Naive thymus-derived CD8-positive, alpha-beta T cell (primary cell): ENCODE results near the gene CAPZA2. TPM values are rescaled to one million over a fixed set of nuclear protein-coding genes. Genes with fewer than 3 reads are reported as not detected.

ENCODE experiments used
- ATAC-seq, 2 donors: fragments of 150-1000 bp; cut with Tn5 transposase in 1 of 2; sonication (Bioruptor Pico), chemical (Tn5 transposase) in 1 of 2; 1 replicate in 1 of 2; 2 replicates in 1 of 2; pipeline ENCODE4 v1.10.0; 2021; ENCODE audit warnings: mild to moderate bottlenecking in 2 of 2, moderate library complexity in 2 of 2
- POLR2A ChIA-PET: fragments of 350-600 bp; sonication (Branson Sonifier 250); formaldehyde crosslinking; loops from one replicate; lab custom pipeline; 2021; ENCODE audit warnings: antibody characterized with exemption; lab: Charles Lee
- DNase-seq, 10 donors: peaks; one replicate each; pipeline versions ENCODE4 v3.0.0 to v3.0.0-alpha.2; 2020 to 2022
- H3K27ac Mint-ChIP-seq, 10 donors: one replicate each; pipeline ENCODE4 v1.8.0; 2020 to 2022; ENCODE audit warnings: mild to moderate bottlenecking in 10 of 10, mixed read lengths in 10 of 10, moderate library complexity in 4 of 10, inconsistent platforms in 1 of 10
- H3K27me3 Mint-ChIP-seq, 5 donors: one replicate each; pipeline ENCODE4 v1.8.0; 2021 to 2022; ENCODE audit warnings: mixed read lengths in 5 of 5
- H3K36me3 Mint-ChIP-seq, 3 donors: one replicate each; pipeline ENCODE4 v1.8.0; 2020 to 2022; ENCODE audit warnings: mixed read lengths in 3 of 3, mild to moderate bottlenecking in 2 of 3, inconsistent platforms in 1 of 3
- H3K4me1 Mint-ChIP-seq, 4 donors: one replicate each; pipeline ENCODE4 v1.8.0; 2021 to 2022; ENCODE audit warnings: mixed read lengths in 4 of 4
- H3K4me3 Mint-ChIP-seq, 10 donors: one replicate each; pipeline ENCODE4 v1.8.0; 2020 to 2022; ENCODE audit warnings: mild to moderate bottlenecking in 10 of 10, mixed read lengths in 10 of 10, moderate library complexity in 6 of 10, inconsistent platforms in 1 of 10
- H3K9me3 Mint-ChIP-seq, 9 donors: one replicate each; pipeline ENCODE4 v1.8.0; 2020 to 2022; ENCODE audit warnings: mixed read lengths in 9 of 9, mild to moderate bottlenecking in 3 of 9, inconsistent platforms in 1 of 9, moderate library complexity in 1 of 9
- polyA plus RNA-seq, 3 donors: library from polyadenylated mRNA; unstranded; fragments of 300-500 nt; fragmentation: Illumina TruSeq; gene quantifications; one replicate each; pipeline ENCODE4 v1.2.3, GENCODE V29; 2021
- total RNA-seq, 8 experiments: library from RNA in 2 of 8; stranded (reverse) in 2 of 8; gene quantifications; one replicate each; pipeline ENCODE4 v1.2.3 and lab custom pipeline; 2021 to 2026

CAPZA2 gene
- total and polyA plus RNA-seq, 5 experiments from 2014 or later = 88.4 to 190 (median 157) TPM

DNA sequence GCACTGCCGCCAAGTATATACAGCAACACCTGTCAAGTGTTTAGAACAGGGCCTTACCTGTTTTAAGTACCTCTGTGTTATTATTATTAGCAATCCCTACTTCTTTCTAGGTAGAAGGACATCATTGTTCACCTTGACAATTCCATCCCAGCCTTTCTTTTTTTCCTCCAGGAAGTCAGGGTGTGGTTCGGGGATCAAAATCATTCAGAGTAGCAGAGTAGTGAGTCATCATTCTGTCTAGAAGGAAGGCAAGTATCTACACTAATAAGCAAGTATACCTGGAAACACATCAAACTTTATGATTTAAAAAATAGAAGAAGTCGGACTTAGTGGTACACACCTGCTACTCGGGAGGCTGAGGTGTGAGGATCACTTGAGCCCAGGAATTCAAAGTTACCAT, 25.5 kb upstream of the CAPZA2 start:
- H3K9me3 Mint-ChIP-seq = no peaks in the 10 kb centered on the region
- H3K4me1 Mint-ChIP-seq = no peaks in the 10 kb centered on the region
- no peak for DNase-seq
- H3K27me3 Mint-ChIP-seq = peaks cover 4 to 11% (median 6%) of the 10 kb centered on the region in 5 donors
- POLR2A ChIA-PET = no interaction called here
- H3K4me3 Mint-ChIP-seq = no peak overlapping the region
- no peak overlapping the region for H3K27ac Mint-ChIP-seq
- no peaks in the 10 kb centered on the region for H3K36me3 Mint-ChIP-seq
- ATAC-seq = no peak

DNA sequence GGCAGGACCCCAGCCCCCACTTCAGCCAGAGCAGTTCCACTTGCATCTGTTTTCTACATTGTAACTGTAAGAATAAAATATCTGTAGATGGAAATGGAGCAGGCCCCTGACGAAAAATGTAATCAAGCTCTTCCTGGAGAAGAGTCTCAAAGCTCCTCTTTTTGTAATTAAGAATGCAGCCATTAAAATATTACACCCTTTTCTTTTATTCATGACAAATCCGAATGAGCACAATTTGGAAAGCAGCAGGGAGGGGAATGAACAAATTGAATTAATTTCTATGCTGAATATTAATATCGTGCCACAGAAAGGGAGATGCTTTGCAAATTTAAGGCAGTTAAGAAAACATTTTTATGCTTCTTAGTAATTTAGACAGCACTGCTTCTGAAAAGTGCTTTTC, 24.8 kb upstream of the CAPZA2 start:
- POLR2A ChIA-PET = no interaction called here

DNA sequence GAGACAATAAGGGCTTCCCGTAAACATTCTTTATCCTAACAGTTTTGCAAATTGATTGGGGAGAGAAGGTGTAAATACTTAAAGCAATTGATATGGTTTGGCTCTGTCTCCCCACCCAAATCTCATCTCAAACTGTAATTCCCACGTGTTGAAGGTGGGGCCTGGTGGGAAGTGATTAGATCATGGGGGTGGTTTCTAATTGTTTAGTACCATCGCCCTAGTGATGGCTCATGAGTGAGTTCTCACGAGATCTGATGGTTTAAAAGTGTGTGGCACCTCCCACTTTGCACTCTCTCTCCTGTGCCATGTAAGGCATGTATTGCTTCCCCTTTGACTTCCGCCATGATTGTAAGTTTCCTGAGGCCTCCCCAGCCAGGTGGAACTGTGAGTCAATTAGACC, 22.1 kb upstream of the CAPZA2 start:
- DNase-seq (no peak), ATAC-seq (no peak)
- Mint-ChIP-seq H3K4me3 (no peak overlapping the region), H3K4me1 (peaks cover 4 to 19% (median 9%) of the 10 kb centered on the region in 4 donors), H3K36me3 (no peaks in the 10 kb centered on the region), H3K9me3 (no peaks in the 10 kb centered on the region), H3K27me3 (peaks cover 5 to 30% (median 12%) of the 10 kb centered on the region in 5 donors), H3K27ac (no peak overlapping the region)
- POLR2A ChIA-PET = no interaction called here

More for the DNA sequence above, 24.8 kb upstream of the CAPZA2 start:
- Mint-ChIP-seq H3K4me3 (no peak overlapping the region), H3K27ac (no peak overlapping the region), H3K36me3 (no peaks in the 10 kb centered on the region), H3K4me1 (peaks cover 0 to 6% (median 0%) of the 10 kb centered on the region in 4 donors), H3K27me3 (peaks cover 6 to 18% (median 8%) of the 10 kb centered on the region in 5 donors), H3K9me3 (no peaks in the 10 kb centered on the region)
- DNase-seq (no peak), ATAC-seq (no peak)

DNA sequence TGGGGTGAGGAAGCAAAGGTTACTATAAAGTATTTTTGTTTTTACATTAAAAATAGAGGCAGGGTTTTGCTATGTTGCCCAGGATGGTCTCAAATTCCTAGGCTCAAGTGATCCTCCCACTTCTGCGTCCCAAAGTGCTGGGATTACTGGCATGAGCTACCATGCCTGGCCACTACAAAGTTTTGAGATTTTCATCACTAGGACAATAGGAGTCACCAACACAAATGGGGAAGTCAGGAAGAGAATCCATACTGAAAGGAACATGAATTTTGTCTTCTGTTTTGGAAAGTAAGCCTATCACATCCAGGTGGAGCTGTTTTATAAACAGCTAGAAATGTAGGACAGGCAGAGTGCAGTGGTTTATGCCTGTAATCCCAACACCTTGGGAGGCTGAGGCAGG, 20.0 kb upstream of the CAPZA2 start:
- no peaks in the 10 kb centered on the region for H3K9me3 Mint-ChIP-seq
- H3K4me3 Mint-ChIP-seq = peak overlapping the region in 1 of 10 donors; percentile 15
- peaks cover 4 to 19% (median 9%) of the 10 kb centered on the region in 4 donors for H3K4me1 Mint-ChIP-seq
- H3K36me3 Mint-ChIP-seq = no peaks in the 10 kb centered on the region
- DNase-seq (no peak), ATAC-seq (no peak)
- H3K27me3 Mint-ChIP-seq = peaks cover 5 to 30% (median 12%) of the 10 kb centered on the region in 5 donors
- POLR2A ChIA-PET = no interaction called here
- no peak overlapping the region for H3K27ac Mint-ChIP-seq

DNA sequence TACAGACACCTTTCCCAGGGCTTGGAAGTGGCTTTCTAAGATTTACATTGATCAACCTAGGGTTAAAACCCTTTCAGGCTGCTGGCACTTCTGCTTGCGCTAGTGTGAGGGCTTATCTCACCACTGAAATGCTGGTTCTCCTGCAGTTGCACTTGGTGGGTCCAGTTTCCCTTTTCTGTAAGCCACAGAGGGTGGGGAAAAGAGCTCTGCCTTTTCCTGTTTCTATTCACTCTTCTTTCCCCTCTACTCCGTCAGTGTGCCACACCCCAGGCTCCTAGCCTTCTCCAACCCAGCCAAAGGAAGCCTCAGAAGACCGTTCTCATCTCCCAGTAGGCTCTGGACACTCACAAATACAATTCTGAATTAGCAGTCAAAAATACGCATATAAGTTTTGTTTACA, 19.0 kb upstream of the CAPZA2 start:
- H3K9me3 Mint-ChIP-seq = no peaks in the 10 kb centered on the region
- H3K4me3 Mint-ChIP-seq = peak overlapping the region in 7 of 10 donors; percentile 13 to 69 (median 57)
- no peaks in the 10 kb centered on the region for H3K36me3 Mint-ChIP-seq
- H3K4me1 Mint-ChIP-seq = peaks cover 4 to 19% (median 9%) of the 10 kb centered on the region in 4 donors
- peak in 1 of 10 donors; percentile 1 for DNase-seq
- peak overlapping the region in 4 of 10 donors; percentile 6 to 83 (median 66) for H3K27ac Mint-ChIP-seq
- peak; percentile 23 to 25 for ATAC-seq
- POLR2A ChIA-PET = no interaction called here
- peaks cover 8 to 30% (median 12%) of the 10 kb centered on the region in 5 donors for H3K27me3 Mint-ChIP-seq

DNA sequence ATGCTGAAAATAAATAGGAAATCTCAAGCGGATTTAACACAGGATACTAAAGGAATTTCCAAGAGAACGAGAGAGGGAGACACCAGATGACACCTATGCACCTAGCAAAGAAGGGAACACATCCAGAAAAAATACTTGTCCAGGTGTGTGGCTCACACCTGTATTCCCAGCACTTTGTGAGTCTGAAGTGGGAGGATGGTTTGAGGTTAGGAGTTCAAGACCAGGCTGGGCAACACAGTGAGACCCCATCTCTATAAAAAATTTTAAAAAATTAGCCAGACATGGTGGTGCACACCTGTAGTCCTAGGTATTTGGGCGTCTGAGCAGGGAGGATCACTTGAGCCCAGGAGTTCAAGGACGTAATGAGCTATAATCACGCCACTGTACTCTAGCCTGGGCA, 11.2 kb upstream of the CAPZA2 start:
- H3K27me3 Mint-ChIP-seq = peaks cover 8 to 27% (median 13%) of the 10 kb centered on the region in 5 donors
- peaks cover 0 to 3% (median 0%) of the 10 kb centered on the region in 4 donors for H3K4me1 Mint-ChIP-seq
- DNase-seq (no peak), ATAC-seq (no peak)
- POLR2A ChIA-PET = no interaction called here
- H3K4me3 Mint-ChIP-seq = no peak overlapping the region
- no peak overlapping the region for H3K27ac Mint-ChIP-seq
- no peaks in the 10 kb centered on the region for H3K9me3 Mint-ChIP-seq
- H3K36me3 Mint-ChIP-seq = no peaks in the 10 kb centered on the region

DNA sequence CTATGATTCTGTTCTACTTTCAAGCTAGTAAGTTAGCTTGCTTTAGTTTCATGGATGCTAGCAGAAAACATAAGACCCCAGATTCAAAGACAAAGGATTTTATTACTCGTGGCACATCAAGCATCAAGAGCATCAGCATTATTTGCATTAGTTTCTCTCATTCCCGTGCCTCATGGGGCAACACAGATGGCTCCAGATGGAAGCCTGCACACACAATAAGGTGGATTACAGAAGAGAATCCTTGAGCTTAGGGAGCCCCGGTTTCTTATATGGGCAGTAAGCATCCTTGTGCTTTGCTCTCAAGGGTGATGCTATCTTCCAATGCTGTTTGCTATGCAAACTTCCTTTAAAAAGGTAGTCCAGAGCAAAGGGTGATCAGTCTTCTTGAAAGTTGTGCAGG, 10.7 kb upstream of the CAPZA2 start:
- POLR2A ChIA-PET = no interaction called here
- no peak for ATAC-seq
- peaks cover 8 to 28% (median 14%) of the 10 kb centered on the region in 5 donors for H3K27me3 Mint-ChIP-seq

DNA sequence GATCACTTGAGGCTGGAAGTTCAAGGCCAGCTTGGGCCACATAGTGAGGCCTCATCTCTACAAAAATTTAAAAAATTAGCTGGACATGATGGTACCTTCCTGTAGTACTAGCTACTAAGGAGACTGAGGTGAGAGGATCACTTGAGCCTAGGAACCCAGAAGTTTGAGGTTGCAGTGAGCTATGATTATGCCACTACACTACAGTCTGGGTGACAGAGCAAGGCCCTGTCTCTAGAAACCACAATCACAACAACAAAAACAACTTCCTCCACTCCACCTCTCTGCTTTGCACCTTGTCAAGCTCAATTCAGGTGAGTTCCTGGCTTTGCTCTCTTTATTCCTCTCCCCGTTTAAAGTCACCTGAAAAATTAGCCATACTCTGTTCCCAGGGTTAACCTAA, 8.3 kb upstream of the CAPZA2 start:
- Mint-ChIP-seq H3K4me3 (no peak overlapping the region), H3K27me3 (peaks cover 12 to 44% (median 21%) of the 10 kb centered on the region in 5 donors), H3K27ac (no peak overlapping the region), H3K4me1 (peaks cover 0 to 3% (median under 1%) of the 10 kb centered on the region in 4 donors), H3K9me3 (no peaks in the 10 kb centered on the region), H3K36me3 (no peaks in the 10 kb centered on the region)
- DNase-seq = no peak
- no peak for ATAC-seq
- POLR2A ChIA-PET = no interaction called here

More for the DNA sequence above, 10.7 kb upstream of the CAPZA2 start:
- no peaks in the 10 kb centered on the region for H3K9me3 Mint-ChIP-seq
- no peak overlapping the region for H3K4me3 Mint-ChIP-seq
- peaks cover 0 to 3% (median 0%) of the 10 kb centered on the region in 4 donors for H3K4me1 Mint-ChIP-seq
- no peak overlapping the region for H3K27ac Mint-ChIP-seq
- no peak for DNase-seq
- no peaks in the 10 kb centered on the region for H3K36me3 Mint-ChIP-seq

DNA sequence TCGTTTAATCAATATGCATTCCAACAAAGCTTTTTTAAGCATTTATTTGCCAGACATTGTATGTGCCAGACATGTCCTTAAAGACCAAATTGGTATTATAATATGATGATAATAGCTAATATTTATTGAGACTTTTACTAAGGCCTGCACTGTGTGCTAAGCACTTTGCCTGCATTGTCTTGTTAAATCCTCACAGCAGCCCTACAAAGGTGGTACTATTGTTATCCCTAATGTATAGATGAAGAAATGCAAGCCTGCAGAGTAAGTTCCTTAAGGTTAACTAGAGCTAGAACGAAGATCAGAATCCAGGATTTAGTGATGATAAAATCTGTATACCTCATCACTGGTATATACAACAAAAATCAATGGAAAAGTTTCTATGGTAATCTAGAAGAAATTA, 5.3 kb upstream of the CAPZA2 start:
- Mint-ChIP-seq H3K27me3 (peaks cover 10 to 33% (median 13%) of the 10 kb centered on the region in 5 donors), H3K27ac (no peak overlapping the region), H3K9me3 (no peaks in the 10 kb centered on the region), H3K4me1 (peaks cover 3 to 12% (median 7%) of the 10 kb centered on the region in 4 donors), H3K36me3 (no peaks in the 10 kb centered on the region), H3K4me3 (no peak overlapping the region)
- DNase-seq = no peak
- POLR2A ChIA-PET = no interaction called here
- ATAC-seq = no peak

DNA sequence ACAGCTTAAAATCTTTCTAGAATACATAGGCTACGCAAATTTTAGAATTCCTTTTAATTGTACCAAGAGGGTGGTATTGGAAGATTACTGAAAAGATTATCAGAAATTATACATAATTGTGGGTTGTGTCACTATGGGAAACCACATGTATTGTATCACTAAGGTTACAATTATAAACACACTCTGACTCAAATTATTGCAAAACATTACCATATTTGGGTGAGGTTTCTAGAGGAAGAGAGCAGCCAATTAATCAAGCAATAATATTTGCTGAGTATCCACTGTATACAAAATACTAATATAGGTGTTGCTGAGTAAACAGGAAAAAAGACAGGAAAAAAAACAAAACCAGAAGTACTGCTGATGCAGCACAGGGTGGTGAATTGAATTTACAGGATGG, 3.1 kb upstream of the CAPZA2 start:
- peaks cover 9 to 33% (median 13%) of the 10 kb centered on the region in 5 donors for H3K27me3 Mint-ChIP-seq
- no peak overlapping the region for H3K27ac Mint-ChIP-seq
- peaks cover 9 to 28% (median 22%) of the 10 kb centered on the region in 4 donors for H3K4me1 Mint-ChIP-seq
- DNase-seq = no peak
- H3K4me3 Mint-ChIP-seq = no peak overlapping the region
- no peaks in the 10 kb centered on the region for H3K9me3 Mint-ChIP-seq
- ATAC-seq = no peak
- no peaks in the 10 kb centered on the region for H3K36me3 Mint-ChIP-seq
- POLR2A ChIA-PET = no interaction called here

DNA sequence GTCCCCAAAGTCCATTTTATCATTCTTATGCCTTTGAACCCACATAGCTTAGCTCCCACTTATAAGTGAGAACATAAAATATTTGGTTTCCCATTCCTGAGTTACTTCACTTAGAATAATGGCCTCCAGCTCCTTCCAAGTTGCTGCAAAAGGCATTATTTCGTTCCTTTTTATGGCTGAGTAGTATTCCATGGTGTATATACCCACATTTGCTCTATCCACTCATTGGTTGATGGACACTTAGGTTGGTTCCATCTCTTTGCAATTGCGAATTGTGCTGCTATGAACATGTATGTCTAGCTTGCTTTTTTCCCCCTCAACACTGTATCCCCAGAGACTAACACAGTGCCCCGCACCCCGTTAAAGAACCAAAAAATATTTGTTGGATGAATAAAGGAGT, 670 bp upstream of the CAPZA2 start:
- DNase-seq (no peak), ATAC-seq (no peak)
- peaks cover 7 to 44% (median 37%) of the 10 kb centered on the region in 4 donors for H3K4me1 Mint-ChIP-seq
- H3K9me3 Mint-ChIP-seq = no peaks in the 10 kb centered on the region
- POLR2A ChIA-PET = interaction anchor here (0.6 to 1.3 kb wide), 4 partner anchors 11 to 92 kb away, joined by 3 to 6 read pairs (median 4); no protein-coding TSS in a partner anchor
- H3K4me3 Mint-ChIP-seq = peak overlapping the region; percentile 60 to 99 (median 92)
- H3K36me3 Mint-ChIP-seq = no peaks in the 10 kb centered on the region
- peaks cover 7 to 32% (median 10%) of the 10 kb centered on the region in 5 donors for H3K27me3 Mint-ChIP-seq
- peak overlapping the region; percentile 73 to 99 (median 88) for H3K27ac Mint-ChIP-seq

DNA sequence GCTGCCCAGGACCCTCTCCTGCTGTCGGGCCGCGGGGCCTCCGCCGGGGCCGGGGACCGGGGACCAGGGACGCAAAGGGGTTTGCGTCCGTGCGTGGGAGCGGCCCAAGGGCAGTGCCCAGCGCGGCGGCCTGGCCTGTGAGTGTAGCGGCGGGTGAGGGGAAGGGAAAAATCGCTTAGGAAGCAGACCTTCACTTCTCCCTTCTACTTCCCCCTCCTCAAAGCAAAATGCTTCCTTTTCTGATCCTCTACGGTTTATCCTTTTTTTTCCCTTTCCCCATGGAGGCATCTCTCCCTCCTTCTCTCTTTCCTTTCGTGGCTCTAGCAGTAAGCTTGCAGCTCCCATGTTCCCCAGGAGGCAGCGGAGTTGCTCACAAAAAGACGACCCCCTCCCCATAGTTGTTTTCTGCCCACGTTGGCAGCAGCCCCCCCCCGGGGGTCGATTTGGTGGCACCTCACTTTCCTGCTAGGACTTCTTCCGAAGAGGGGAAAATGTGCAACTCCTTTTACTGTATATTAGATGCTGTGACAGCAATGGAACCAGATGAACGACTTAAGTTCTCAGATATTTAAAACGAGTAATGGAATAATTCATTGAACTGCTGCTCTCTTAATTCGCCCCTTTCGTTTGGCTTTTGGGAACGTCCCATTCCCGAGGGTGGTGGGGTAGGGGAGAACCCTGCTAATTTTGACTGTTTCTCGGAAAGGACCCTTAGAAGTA, 724 bp downstream of the CAPZA2 start:
- POLR2A ChIA-PET = no interaction called here
- no peak for ATAC-seq

DNA sequence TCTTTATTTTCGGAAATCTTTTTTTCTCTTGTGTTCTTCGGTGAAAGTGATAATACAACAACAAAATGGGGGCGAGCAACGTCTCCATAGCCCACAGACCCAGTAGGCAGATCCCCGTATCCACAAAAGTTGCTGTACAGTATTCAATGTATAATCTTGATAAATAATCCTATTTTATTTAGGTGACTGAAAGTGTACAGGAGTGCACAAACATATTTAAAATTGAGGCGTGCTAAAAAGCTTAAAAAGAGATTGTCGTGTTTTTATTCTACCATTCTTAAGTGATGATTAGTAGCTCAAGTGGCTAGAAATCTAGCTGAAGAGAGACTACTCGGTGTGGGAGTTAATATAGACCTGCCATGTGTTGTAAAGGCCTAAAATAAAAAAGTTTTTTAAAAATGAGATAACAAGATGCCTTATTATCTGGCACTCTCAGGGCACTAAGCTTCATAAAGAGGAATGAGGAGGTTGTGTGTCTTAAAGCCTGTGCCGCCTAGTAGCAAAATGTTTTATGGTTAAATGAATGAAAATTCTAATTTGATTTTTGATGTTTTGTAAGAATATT, 1.6 kb downstream of the CAPZA2 start:
- no peak for ATAC-seq
- H3K4me1 Mint-ChIP-seq = peaks cover 14 to 61% (median 54%) of the 10 kb centered on the region in 4 donors
- peaks cover 2 to 14% (median 3%) of the 10 kb centered on the region in 5 donors for H3K27me3 Mint-ChIP-seq
- POLR2A ChIA-PET = no interaction called here
- H3K4me3 Mint-ChIP-seq = peak overlapping the region; percentile 95 to 100 (median 97)
- no peaks in the 10 kb centered on the region for H3K9me3 Mint-ChIP-seq
- H3K27ac Mint-ChIP-seq = peak overlapping the region in 9 of 10 donors; percentile 7 to 99 (median 97)
- H3K36me3 Mint-ChIP-seq = peaks cover 0 to 5% (median 0%) of the 10 kb centered on the region in 3 donors
- DNase-seq = no peak

More for the DNA sequence above, 724 bp downstream of the CAPZA2 start:
- H3K9me3 Mint-ChIP-seq = no peaks in the 10 kb centered on the region
- peak overlapping the region; percentile 95 to 100 (median 97) for H3K4me3 Mint-ChIP-seq
- H3K27ac Mint-ChIP-seq = peak overlapping the region; percentile 92 to 99 (median 98)
- H3K27me3 Mint-ChIP-seq = peaks cover 2 to 21% (median 5%) of the 10 kb centered on the region in 5 donors
- H3K36me3 Mint-ChIP-seq = peaks cover 0 to 5% (median 0%) of the 10 kb centered on the region in 3 donors
- DNase-seq = peak in 4 of 10 donors; percentile 7 to 17 (median 11)
- peaks cover 13 to 57% (median 50%) of the 10 kb centered on the region in 4 donors for H3K4me1 Mint-ChIP-seq
